Glutamatergic neuron (in vitro differentiated cells): ENCODE data around the gene LRRC25. TPM values are rescaled to one million over a fixed set of nuclear protein-coding genes. Genes with fewer than 3 reads are reported as not detected.
"Not testable (repeated sequence)": the region's sequence is repeated elsewhere in the genome, so short reads cannot be mapped to it uniquely, and the experiment has no call there.

ENCODE experiments used
- DNase-seq: peaks from one replicate; pipeline ENCODE4 v3.0.0; 2022
- H3K27ac Mint-ChIP-seq: one replicate; pipeline ENCODE4 v1.8.0; 2020; ENCODE audit warnings: mild to moderate bottlenecking, mixed read lengths, inconsistent platforms; ENCODE audit not compliant: unreplicated experiment
- H3K27me3 Mint-ChIP-seq: one replicate; pipeline ENCODE4 v1.8.0; 2020; ENCODE audit warnings: mild to moderate bottlenecking, moderate library complexity, mixed read lengths, inconsistent platforms; ENCODE audit not compliant: unreplicated experiment
- H3K36me3 Mint-ChIP-seq: one replicate; pipeline ENCODE4 v1.8.0; 2020; ENCODE audit warnings: mild to moderate bottlenecking, mixed read lengths, inconsistent platforms; ENCODE audit not compliant: unreplicated experiment
- H3K4me1 Mint-ChIP-seq: one replicate; pipeline ENCODE4 v1.8.0; 2020; ENCODE audit warnings: mild to moderate bottlenecking, low read depth, mixed read lengths, inconsistent platforms; ENCODE audit not compliant: unreplicated experiment
- H3K4me3 Mint-ChIP-seq: one replicate; pipeline ENCODE4 v1.8.0; 2020; ENCODE audit warnings: mild to moderate bottlenecking, mixed read lengths, inconsistent platforms; ENCODE audit not compliant: unreplicated experiment
- H3K9me3 Mint-ChIP-seq: one replicate; pipeline ENCODE4 v1.8.0; 2020; ENCODE audit warnings: mild to moderate bottlenecking, moderate library complexity, mixed read lengths, inconsistent platforms; ENCODE audit not compliant: unreplicated experiment
- total RNA-seq: library from RNA; stranded (reverse); fragmentation: NEBNext Ultra II Directional; extraction: Animal tissue kit (Norgen Biotek cat#: 25700); gene quantifications from one replicate; pipeline ENCODE4 v1.2.1, GENCODE V29; 2021; ENCODE audit not compliant: unreplicated experiment
- TF ChIP-seq, protein P1 (sequence below): fragments of 200-600 bp; sonication (generic); IDR thresholded peaks from one replicate; pipeline ENCODE4 v1.5.0; 2021; ENCODE audit not compliant: partially characterized antibody, unreplicated experiment

LRRC25 gene
- total RNA-seq, 1 donor from 2014 or later = not detected

GRCh38 chr19:18364826-18365528 lies 32.4 kb downstream of the LRRC25 start:
- Mint-ChIP-seq H3K27ac (peak overlapping the region; percentile 52), H3K4me3 (no peak overlapping the region), H3K9me3 (peaks cover 10% of the 10 kb centered on the region), H3K36me3 (peaks cover 6% of the 10 kb centered on the region), H3K4me1 (peaks cover 6% of the 10 kb centered on the region), H3K27me3 (peaks cover 4% of the 10 kb centered on the region)
- no peak for DNase-seq
- TF ChIP-seq, protein P1, sequence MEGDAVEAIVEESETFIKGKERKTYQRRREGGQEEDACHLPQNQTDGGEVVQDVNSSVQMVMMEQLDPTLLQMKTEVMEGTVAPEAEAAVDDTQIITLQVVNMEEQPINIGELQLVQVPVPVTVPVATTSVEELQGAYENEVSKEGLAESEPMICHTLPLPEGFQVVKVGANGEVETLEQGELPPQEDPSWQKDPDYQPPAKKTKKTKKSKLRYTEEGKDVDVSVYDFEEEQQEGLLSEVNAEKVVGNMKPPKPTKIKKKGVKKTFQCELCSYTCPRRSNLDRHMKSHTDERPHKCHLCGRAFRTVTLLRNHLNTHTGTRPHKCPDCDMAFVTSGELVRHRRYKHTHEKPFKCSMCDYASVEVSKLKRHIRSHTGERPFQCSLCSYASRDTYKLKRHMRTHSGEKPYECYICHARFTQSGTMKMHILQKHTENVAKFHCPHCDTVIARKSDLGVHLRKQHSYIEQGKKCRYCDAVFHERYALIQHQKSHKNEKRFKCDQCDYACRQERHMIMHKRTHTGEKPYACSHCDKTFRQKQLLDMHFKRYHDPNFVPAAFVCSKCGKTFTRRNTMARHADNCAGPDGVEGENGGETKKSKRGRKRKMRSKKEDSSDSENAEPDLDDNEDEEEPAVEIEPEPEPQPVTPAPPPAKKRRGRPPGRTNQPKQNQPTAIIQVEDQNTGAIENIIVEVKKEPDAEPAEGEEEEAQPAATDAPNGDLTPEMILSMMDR = no peak

- not testable (repeated sequence) for H3K4me3 Mint-ChIP-seq, H3K27ac Mint-ChIP-seq, DNase-seq, H3K36me3 Mint-ChIP-seq, H3K27me3 Mint-ChIP-seq, H3K4me1 Mint-ChIP-seq, H3K9me3 Mint-ChIP-seq
These were observed 33.1 kb downstream of the LRRC25 start for GRCh38 chr19:18364277-18364825.

DNA sequence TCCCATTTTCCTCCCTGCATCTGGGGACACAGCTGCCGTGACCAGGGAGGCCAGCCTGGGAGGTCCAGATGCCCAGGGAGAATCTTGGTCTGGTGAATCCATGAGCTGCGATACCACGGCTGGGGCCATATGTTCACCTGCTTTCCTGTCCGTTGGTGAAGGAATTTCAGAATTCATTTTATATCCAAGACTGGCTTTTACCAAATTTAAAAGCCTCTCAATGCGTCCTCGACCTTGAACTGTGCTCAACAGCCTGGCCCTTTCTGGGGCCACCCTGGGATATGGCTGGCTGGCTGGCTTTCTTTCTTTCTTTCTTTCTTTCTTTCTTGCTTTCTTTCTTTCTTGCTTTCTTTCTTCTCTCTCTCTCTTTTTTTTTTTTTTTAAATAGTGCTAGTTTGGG lies 33.6 kb downstream of the LRRC25 start:
- H3K9me3 Mint-ChIP-seq = peaks cover 8% of the 10 kb centered on the region
- H3K27ac Mint-ChIP-seq = no peak overlapping the region
- H3K4me3 Mint-ChIP-seq = no peak overlapping the region
- TF ChIP-seq, protein P1 = no peak
- H3K36me3 Mint-ChIP-seq = peaks cover 10% of the 10 kb centered on the region
- H3K27me3 Mint-ChIP-seq = peaks cover 8% of the 10 kb centered on the region
- H3K4me1 Mint-ChIP-seq = peaks cover 4% of the 10 kb centered on the region
- DNase-seq = no peak

DNA sequence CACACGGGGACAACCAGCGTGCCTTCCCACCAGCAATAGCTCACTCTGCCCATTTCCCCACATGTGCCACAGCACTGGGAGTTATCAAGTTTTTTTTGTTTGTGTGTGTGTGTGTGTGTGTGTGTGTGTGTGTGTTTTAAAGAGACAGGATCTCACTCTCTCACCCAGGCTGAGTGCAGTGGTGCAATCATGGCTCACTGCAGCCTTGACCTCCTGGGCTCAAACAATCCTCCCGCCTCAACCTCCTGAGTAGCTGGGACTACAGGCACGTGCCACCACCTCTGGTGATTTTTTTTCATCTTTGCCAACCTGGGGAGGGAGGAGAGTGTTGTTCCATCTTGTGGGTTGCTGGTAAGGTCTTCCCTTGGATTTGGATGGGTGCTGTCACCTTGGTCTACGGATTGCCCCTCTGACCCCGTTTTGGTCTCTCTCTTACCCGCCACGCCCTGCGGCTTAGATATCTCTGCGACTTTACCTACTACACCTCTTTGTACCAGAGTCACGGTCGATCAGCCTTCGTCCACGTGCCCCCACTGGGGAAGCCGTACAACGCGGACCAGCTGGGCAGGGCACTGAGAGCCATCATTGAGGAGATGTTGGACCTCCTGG lies 34.4 kb downstream of the LRRC25 start:
- Mint-ChIP-seq H3K27me3 (peaks cover 4% of the 10 kb centered on the region), H3K4me1 (peaks cover 2% of the 10 kb centered on the region), H3K4me3 (no peak overlapping the region), H3K9me3 (peaks cover 5% of the 10 kb centered on the region), H3K36me3 (peaks cover 12% of the 10 kb centered on the region), H3K27ac (no peak overlapping the region)
- TF ChIP-seq, protein P1 = no peak
- no peak for DNase-seq

GRCh38 chr19:18361646-18362045 lies 35.8 kb downstream of the LRRC25 start:
- H3K4me3 Mint-ChIP-seq = no peak overlapping the region
- DNase-seq = no peak
- TF ChIP-seq, protein P1 = no peak
- H3K27me3 Mint-ChIP-seq = peaks cover 4% of the 10 kb centered on the region
- H3K4me1 Mint-ChIP-seq = peaks cover 2% of the 10 kb centered on the region
- H3K27ac Mint-ChIP-seq = no peak overlapping the region
- peaks cover 2% of the 10 kb centered on the region for H3K9me3 Mint-ChIP-seq
- peaks cover 17% of the 10 kb centered on the region for H3K36me3 Mint-ChIP-seq
